Glutamatergic neuron (in vitro differentiated cells): Measurements from ENCODE around the gene ZFP36L1. TPM values are rescaled to one million over a fixed set of nuclear protein-coding genes. Genes with fewer than 3 reads are reported as not detected.

Experiments used
- DNase-seq: peaks from one replicate; pipeline ENCODE4 v3.0.0; 2022
- H3K27ac Mint-ChIP-seq: one replicate; pipeline ENCODE4 v1.8.0; 2020; ENCODE audit warnings: mild to moderate bottlenecking, mixed read lengths, inconsistent platforms; ENCODE audit not compliant: unreplicated experiment
- H3K27me3 Mint-ChIP-seq: one replicate; pipeline ENCODE4 v1.8.0; 2020; ENCODE audit warnings: mild to moderate bottlenecking, moderate library complexity, mixed read lengths, inconsistent platforms; ENCODE audit not compliant: unreplicated experiment
- H3K36me3 Mint-ChIP-seq: one replicate; pipeline ENCODE4 v1.8.0; 2020; ENCODE audit warnings: mild to moderate bottlenecking, mixed read lengths, inconsistent platforms; ENCODE audit not compliant: unreplicated experiment
- H3K4me1 Mint-ChIP-seq: one replicate; pipeline ENCODE4 v1.8.0; 2020; ENCODE audit warnings: mild to moderate bottlenecking, low read depth, mixed read lengths, inconsistent platforms; ENCODE audit not compliant: unreplicated experiment
- H3K4me3 Mint-ChIP-seq: one replicate; pipeline ENCODE4 v1.8.0; 2020; ENCODE audit warnings: mild to moderate bottlenecking, mixed read lengths, inconsistent platforms; ENCODE audit not compliant: unreplicated experiment
- H3K9me3 Mint-ChIP-seq: one replicate; pipeline ENCODE4 v1.8.0; 2020; ENCODE audit warnings: mild to moderate bottlenecking, moderate library complexity, mixed read lengths, inconsistent platforms; ENCODE audit not compliant: unreplicated experiment
- total RNA-seq: library from RNA; stranded (reverse); fragmentation: NEBNext Ultra II Directional; extraction: Animal tissue kit (Norgen Biotek cat#: 25700); gene quantifications from one replicate; pipeline ENCODE4 v1.2.1, GENCODE V29; 2021; ENCODE audit not compliant: unreplicated experiment
- TF ChIP-seq, protein P1 (sequence below): fragments of 200-600 bp; sonication (generic); IDR thresholded peaks from one replicate; pipeline ENCODE4 v1.5.0; 2021; ENCODE audit not compliant: partially characterized antibody, unreplicated experiment

ZFP36L1 gene
- total RNA-seq, 1 donor from 2014 or later = 2.7 TPM

- peaks cover 7% of the 10 kb centered on the region for H3K27me3 Mint-ChIP-seq
- TF ChIP-seq, protein P1, sequence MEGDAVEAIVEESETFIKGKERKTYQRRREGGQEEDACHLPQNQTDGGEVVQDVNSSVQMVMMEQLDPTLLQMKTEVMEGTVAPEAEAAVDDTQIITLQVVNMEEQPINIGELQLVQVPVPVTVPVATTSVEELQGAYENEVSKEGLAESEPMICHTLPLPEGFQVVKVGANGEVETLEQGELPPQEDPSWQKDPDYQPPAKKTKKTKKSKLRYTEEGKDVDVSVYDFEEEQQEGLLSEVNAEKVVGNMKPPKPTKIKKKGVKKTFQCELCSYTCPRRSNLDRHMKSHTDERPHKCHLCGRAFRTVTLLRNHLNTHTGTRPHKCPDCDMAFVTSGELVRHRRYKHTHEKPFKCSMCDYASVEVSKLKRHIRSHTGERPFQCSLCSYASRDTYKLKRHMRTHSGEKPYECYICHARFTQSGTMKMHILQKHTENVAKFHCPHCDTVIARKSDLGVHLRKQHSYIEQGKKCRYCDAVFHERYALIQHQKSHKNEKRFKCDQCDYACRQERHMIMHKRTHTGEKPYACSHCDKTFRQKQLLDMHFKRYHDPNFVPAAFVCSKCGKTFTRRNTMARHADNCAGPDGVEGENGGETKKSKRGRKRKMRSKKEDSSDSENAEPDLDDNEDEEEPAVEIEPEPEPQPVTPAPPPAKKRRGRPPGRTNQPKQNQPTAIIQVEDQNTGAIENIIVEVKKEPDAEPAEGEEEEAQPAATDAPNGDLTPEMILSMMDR = peak; percentile 96
- H3K36me3 Mint-ChIP-seq = no peaks in the 10 kb centered on the region
- DNase-seq = peak; percentile 96
- H3K9me3 Mint-ChIP-seq = peaks cover 4% of the 10 kb centered on the region
- no peak overlapping the region for H3K27ac Mint-ChIP-seq
- H3K4me1 Mint-ChIP-seq = peaks cover 18% of the 10 kb centered on the region
- peak overlapping the region; percentile 64 for H3K4me3 Mint-ChIP-seq
Measured at GRCh38 chr14:68816183-68816942, 23.5 kb upstream of the ZFP36L1 start.

DNA sequence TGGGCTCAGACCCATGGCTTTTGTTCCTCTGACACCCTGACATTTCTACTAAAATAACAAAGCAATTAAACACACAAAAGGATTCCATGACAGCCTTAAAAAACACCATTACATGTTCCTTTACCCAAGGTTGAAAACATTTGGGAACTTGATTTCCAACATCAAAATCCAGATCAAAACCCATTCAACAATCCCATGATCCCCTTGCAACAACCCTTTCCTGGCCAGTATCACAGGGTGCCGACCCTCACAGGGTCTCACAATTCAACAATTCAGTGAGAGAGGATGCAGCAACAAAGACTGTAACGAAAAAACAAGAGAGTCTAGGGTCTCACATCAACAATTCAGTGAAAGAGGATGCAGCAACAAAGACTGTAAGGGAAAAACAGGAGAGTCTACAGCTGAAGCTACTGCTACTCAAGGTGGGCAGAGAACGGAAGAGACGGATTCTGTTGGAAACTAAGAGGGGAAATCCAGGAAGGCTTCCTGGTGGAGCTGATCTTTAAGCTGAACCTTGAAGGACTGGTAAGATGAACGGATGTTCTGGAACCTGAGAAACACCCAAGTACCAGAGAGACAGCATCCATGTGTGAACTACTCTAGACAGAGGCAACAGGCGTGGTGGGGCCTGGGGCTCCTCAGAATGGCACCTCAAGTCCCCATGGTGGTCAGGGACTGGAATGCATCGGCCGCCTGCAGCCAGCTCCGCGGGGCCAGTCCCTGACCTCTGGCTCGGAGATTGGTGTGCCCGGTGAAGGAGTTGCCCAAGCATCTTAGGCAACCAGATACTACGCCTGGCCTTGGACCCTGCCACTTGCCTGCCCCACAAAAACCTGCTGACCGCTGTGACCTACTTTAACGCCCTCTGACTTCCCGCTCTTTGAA is 22.7 kb upstream of the ZFP36L1 start:
- H3K27ac Mint-ChIP-seq = no peak overlapping the region
- peaks cover 4% of the 10 kb centered on the region for H3K9me3 Mint-ChIP-seq
- H3K27me3 Mint-ChIP-seq = peaks cover 5% of the 10 kb centered on the region
- H3K4me3 Mint-ChIP-seq = peak overlapping the region; percentile 13
- peaks cover 16% of the 10 kb centered on the region for H3K4me1 Mint-ChIP-seq
- H3K36me3 Mint-ChIP-seq = no peaks in the 10 kb centered on the region
- no peak for DNase-seq
- TF ChIP-seq, protein P1 = no peak

- H3K4me1 Mint-ChIP-seq = peaks cover 14% of the 10 kb centered on the region
Measured at GRCh38 chr14:68814539-68815297, 21.9 kb upstream of the ZFP36L1 start.

GRCh38 chr14:68814238-68814538 is 21.3 kb upstream of the ZFP36L1 start:
- Mint-ChIP-seq H3K4me3 (no peak overlapping the region), H3K36me3 (no peaks in the 10 kb centered on the region), H3K9me3 (peaks cover 4% of the 10 kb centered on the region), H3K27ac (no peak overlapping the region), H3K4me1 (peaks cover 14% of the 10 kb centered on the region), H3K27me3 (peaks cover 5% of the 10 kb centered on the region)
- TF ChIP-seq, protein P1 = no peak
- no peak for DNase-seq

More at GRCh38 chr14:68814539-68815297, 21.9 kb upstream of the ZFP36L1 start:
- Mint-ChIP-seq H3K4me3 (peak overlapping the region; percentile 49), H3K27ac (no peak overlapping the region), H3K27me3 (peaks cover 5% of the 10 kb centered on the region), H3K9me3 (peaks cover 4% of the 10 kb centered on the region), H3K36me3 (no peaks in the 10 kb centered on the region)
- DNase-seq = no peak
- TF ChIP-seq, protein P1 = no peak
